Subcutaneous adipose tissue (tissue), 4 donors: Measurements from ENCODE around the gene RTN4. TPM values are rescaled to one million over a fixed set of nuclear protein-coding genes. Genes with fewer than 3 reads are reported as not detected.

Experiments used
- total RNA-seq, 4 donors: library from RNA; depleted of rRNA; stranded (reverse); fragments of >200 nt; gene quantifications; one replicate each; pipeline ENCODE4 v1.1.0, GENCODE V29; 2016
- TF ChIP-seq, protein P1 (sequence below): fragments of 450-650 bp; IDR thresholded peaks from one replicate; pipeline ENCODE4 v1.5.1; 2016; ENCODE audit warnings: low read depth, mild to moderate bottlenecking, control low read depth, antibody characterized with exemption, moderate library complexity

Gene RTN4
- total RNA-seq, 4 donors from 2014 or later = 347 to 464 (median 405) TPM

DNA sequence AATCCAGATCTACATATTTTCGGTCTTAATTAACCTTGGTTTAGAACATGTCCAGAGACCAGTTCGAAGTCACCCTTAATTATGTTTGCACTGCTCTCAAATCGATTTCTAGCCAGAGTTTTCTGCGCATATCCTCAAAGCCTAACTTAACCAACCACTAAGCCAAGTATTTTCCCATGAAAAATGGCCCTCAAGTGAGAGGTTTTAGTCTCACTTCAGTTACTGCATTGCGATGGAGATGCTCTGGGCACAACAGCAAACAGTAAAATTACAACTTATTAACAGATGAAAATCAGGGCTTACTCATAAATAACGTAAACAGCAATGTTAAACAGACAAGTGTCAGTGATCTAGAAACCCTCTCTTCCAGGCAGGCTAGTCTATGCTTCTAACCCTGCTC lies 4.5 kb downstream of the RTN4 start:
- TF ChIP-seq, protein P1, sequence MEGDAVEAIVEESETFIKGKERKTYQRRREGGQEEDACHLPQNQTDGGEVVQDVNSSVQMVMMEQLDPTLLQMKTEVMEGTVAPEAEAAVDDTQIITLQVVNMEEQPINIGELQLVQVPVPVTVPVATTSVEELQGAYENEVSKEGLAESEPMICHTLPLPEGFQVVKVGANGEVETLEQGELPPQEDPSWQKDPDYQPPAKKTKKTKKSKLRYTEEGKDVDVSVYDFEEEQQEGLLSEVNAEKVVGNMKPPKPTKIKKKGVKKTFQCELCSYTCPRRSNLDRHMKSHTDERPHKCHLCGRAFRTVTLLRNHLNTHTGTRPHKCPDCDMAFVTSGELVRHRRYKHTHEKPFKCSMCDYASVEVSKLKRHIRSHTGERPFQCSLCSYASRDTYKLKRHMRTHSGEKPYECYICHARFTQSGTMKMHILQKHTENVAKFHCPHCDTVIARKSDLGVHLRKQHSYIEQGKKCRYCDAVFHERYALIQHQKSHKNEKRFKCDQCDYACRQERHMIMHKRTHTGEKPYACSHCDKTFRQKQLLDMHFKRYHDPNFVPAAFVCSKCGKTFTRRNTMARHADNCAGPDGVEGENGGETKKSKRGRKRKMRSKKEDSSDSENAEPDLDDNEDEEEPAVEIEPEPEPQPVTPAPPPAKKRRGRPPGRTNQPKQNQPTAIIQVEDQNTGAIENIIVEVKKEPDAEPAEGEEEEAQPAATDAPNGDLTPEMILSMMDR = no peak

DNA sequence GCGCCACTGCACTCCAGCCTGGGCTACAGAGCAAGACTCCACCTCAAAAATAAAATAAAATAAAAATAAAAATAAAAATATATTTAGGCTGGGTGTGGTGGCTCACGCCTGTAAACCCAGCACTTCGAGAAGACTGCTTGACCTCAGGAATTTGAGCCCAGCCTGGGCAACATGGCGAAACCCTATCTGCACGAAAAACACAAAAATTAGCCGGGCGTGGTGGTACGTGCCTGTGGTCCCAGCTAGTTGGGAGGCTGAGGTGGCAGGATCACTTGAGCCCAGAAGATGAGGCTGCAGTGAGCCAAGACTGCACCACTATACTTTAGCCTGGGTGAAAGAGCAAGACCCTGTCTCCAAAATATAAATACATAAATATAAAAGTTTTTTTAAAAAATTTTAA lies 6.4 kb downstream of the RTN4 start:
- TF ChIP-seq, protein P1 = no peak

DNA sequence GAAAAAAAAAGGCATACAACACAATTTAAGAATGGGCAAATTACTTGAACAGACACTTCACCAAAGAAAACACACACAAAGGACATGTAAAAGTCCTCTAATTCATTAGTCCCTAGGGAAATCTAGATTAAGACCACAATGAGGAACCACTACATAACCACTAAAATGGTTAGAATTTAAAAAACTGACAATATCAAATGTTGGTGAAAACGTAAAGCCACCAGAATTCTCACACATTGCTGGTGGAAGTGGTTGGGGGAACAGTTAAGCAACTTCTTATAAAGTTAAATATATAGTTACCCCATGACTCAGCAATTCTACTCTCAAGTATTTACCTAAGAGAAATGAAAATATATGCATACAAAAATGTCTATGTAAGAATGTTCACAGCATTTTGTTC lies 11.8 kb downstream of the RTN4 start:
- TF ChIP-seq, protein P1 = no peak

DNA sequence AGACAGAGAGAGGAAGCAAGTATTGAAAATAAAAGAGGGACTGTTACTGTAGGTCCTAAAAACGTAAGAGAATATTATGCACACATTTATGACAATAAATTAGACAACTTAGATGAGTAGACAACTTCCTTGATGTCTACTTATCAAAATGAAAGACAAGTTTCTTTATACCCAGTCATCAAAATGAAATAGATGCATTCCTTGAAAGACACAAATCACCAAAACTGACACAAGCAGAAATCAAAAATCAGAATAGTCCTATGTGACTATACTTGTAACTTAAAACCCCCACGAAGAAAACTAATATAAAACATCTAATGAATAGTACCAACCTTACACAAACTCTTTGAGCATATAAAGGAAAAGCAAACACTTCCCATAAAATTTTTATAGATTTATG lies 14.5 kb downstream of the RTN4 start:
- TF ChIP-seq, protein P1 = no peak

DNA sequence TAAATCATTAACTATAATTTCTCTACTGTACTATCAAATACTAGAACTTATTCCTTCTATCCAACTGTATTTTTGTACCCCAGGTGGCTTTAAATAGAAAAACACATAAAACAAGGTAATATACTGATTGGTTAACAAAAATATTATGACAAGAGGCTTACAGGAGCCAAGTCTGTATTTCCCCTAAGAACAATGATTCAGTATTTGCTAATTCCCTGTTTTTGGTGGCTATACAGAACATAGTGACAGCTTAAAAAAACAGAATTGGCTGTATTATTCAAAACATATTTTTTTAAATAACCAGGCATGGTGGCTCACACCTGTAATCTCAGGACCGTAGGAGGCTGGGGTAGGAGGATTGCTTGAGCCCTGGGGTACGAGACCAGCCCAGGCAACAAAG lies 16.3 kb downstream of the RTN4 start:
- TF ChIP-seq, protein P1 = no peak

DNA sequence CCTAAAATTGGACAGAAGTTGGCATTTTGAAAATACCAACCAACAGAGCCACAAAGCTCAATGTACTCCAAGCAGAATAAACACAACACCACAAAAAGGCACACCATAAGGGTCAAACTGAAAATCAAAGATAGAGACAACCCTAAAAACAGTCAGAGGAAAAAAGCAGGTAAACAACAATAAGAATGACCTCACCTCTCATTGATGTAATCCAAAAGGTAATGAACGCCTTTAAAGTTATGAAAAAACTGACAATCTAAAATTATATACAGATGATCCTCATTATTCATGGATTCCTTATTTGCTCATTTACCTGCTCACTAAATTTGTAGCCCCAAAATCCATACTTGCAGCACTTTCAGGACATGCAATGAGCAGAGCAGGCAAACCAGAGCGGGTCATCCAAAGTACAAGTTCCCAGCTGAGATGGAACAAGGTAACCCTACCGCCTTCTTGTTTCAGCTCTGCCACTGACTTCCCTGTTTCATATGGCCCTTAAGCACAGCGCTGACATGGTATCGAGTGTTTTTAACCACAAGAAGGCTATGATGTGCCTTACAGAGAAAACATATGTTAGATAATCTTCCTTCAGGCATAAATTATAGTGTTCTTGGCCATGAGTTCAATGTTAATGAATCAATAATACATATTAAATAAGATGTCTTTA lies 17.0 kb downstream of the RTN4 start:
- TF ChIP-seq, protein P1 = no peak

DNA sequence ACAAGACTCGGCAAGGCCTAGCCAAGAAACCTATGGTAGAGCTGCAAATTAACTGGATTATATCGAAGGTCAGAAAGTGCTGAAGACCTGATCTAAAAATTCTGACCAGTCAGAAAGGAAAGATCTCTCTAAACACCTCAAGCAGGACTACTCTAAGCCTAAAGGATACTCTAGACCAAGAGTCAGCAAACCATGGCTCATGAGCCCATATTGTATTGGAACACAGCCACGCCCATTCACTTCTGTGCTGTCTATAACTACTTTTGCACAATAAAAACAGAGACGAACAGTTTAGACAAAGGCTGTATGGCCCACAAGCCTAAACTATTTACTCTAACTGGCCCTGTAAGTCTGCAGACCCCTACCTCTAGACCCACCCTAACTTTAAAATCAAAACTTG lies 18.7 kb downstream of the RTN4 start:
- TF ChIP-seq, protein P1 = no peak
